Measurements from ENCODE around the gene SRSF11. TPM values are rescaled to one million over a fixed set of nuclear protein-coding genes. Genes with fewer than 3 reads are reported as not detected.

Gene SRSF11
- total and polyA plus RNA-seq, 2 donors (not counting 1 experiment from before 2014, with no cell fraction given): 243 to 333 TPM

- H3K9me3 ChIP-seq (ENCODE audit: control extremely low read depth in 1 of 3, control insufficient read depth in 2 of 3, insufficient read depth in 1 of 3, low read length in 2 of 3): no peaks in the 10 kb centered on the region
- DNase-seq (peak; percentile 20), ATAC-seq (ENCODE audit: low read depth) (no peak)
- no peak overlapping the region for H3K4me2 ChIP-seq (replicated peaks; ENCODE audit: low read depth, low read length, poor library complexity, severe bottlenecking)
- H3K36me3 ChIP-seq (replicated peaks in 1 of 2; ENCODE audit: control extremely low read depth in 1 of 2, control insufficient read depth in 1 of 2, extremely low read depth in 1 of 2, insufficient read depth in 2 of 2, low read length in 1 of 2): no peaks in the 10 kb centered on the region
- no peak overlapping the region for H2AFZ ChIP-seq (ENCODE audit: insufficient read depth, low read depth, low read length, poor library complexity, severe bottlenecking)
- H3K4me3 ChIP-seq (ENCODE audit: control extremely low read depth in 1 of 5, extremely low read depth in 1 of 5, insufficient read depth in 1 of 5, low read depth in 2 of 5, low read length in 4 of 5): no peak overlapping the region
- Mint-ChIP-seq H3K4me3 (no peak overlapping the region), H3K4me1 (peaks cover 50% of the 10 kb centered on the region), H3K27me3 (no peaks in the 10 kb centered on the region), H3K27ac (no peak overlapping the region), H3K9me3 (ENCODE audit: insufficient read depth) (no peaks in the 10 kb centered on the region)
- H4K20me1 ChIP-seq (ENCODE audit: control insufficient read depth, insufficient read depth, low read length, poor library complexity, severe bottlenecking): no peaks in the 10 kb centered on the region
- TF ChIP-seq EZH2 (IDR thresholded peaks at IDR 0.05; ENCODE audit: borderline replicate concordance, insufficient read depth, low read depth, low read length, poor library complexity, severe bottlenecking) (no peak), CTCF (IDR thresholded peaks at IDR 0.05) (no peak)
- peaks cover 18 to 24% of the 10 kb centered on the region in 2 donors for H3K4me1 ChIP-seq (ENCODE audit: control insufficient read depth in 2 of 2, insufficient read depth in 2 of 2, low read length in 2 of 2)
- intact Hi-C loops (cut with micrococcal nuclease): no loop called here
- WGBS (ENCODE audit: insufficient coverage): 86% methylated on average over 1 of the region's 2 CpGs
- H3K9ac ChIP-seq (ENCODE audit: low read length): no peak overlapping the region
- H3K79me2 ChIP-seq (ENCODE audit: control insufficient read depth, insufficient read depth, low read length): peaks cover 89% of the 10 kb centered on the region
- H3K27ac ChIP-seq (ENCODE audit: low read length in 2 of 2): no peak overlapping the region
- CTCF ChIA-PET: no interaction called here
- H3K27me3 ChIP-seq (replicated peaks in 1 of 4; ENCODE audit: control extremely low read depth in 1 of 4, control insufficient read depth in 3 of 4, insufficient read depth in 4 of 4, low read length in 3 of 4): no peaks in the 10 kb centered on the region
- POLR2A ChIA-PET: no interaction called here
These were observed 18.9 kb upstream of the SRSF11 start for GRCh38 chr1:70202173-70202758.

GRCh38 chr1:70204139-70204538 lies 17.0 kb upstream of the SRSF11 start:
- peak overlapping the region in 1 of 5 experiments; percentile 93 for H3K4me3 ChIP-seq (ENCODE audit: control extremely low read depth in 1 of 5, extremely low read depth in 1 of 5, insufficient read depth in 1 of 5, low read depth in 2 of 5, low read length in 4 of 5)
- ChIA-PET POLR2A (no interaction called here), CTCF (interaction anchor here (2.3 kb wide), 1 partner anchor 17 kb away, joined by 12 read pairs; the partner anchor contains the start of gene SRSF11)
- no peaks in the 10 kb centered on the region for H3K27me3 Mint-ChIP-seq
- no peak for TF ChIP-seq EZH2 (IDR thresholded peaks at IDR 0.05; ENCODE audit: borderline replicate concordance, insufficient read depth, low read depth, low read length, poor library complexity, severe bottlenecking)
- no peak for TF ChIP-seq CTCF (IDR thresholded peaks at IDR 0.05)
- no peaks in the 10 kb centered on the region for H3K9me3 ChIP-seq (ENCODE audit: control extremely low read depth in 1 of 3, control insufficient read depth in 2 of 3, insufficient read depth in 1 of 3, low read length in 2 of 3)
- no peaks in the 10 kb centered on the region for H3K9me3 Mint-ChIP-seq (ENCODE audit: insufficient read depth)
- intact Hi-C loops (cut with micrococcal nuclease): no loop called here
- peaks cover 61% of the 10 kb centered on the region for H3K4me1 Mint-ChIP-seq
- peaks cover 18 to 30% of the 10 kb centered on the region in 2 donors for H3K4me1 ChIP-seq (ENCODE audit: control insufficient read depth in 2 of 2, insufficient read depth in 2 of 2, low read length in 2 of 2)
- ATAC-seq (ENCODE audit: low read depth): no peak
- no peaks in the 10 kb centered on the region for H3K27me3 ChIP-seq (replicated peaks in 1 of 4; ENCODE audit: control extremely low read depth in 1 of 4, control insufficient read depth in 3 of 4, insufficient read depth in 4 of 4, low read length in 3 of 4)
- H3K4me2 ChIP-seq (replicated peaks; ENCODE audit: low read depth, low read length, poor library complexity, severe bottlenecking): peak overlapping the region; percentile 80
- no peaks in the 10 kb centered on the region for H4K20me1 ChIP-seq (ENCODE audit: control insufficient read depth, insufficient read depth, low read length, poor library complexity, severe bottlenecking)
- H3K27ac ChIP-seq (ENCODE audit: low read length in 2 of 2): no peak overlapping the region
- DNase-seq: no peak
- no peak overlapping the region for H3K27ac Mint-ChIP-seq
- no peak overlapping the region for H2AFZ ChIP-seq (ENCODE audit: insufficient read depth, low read depth, low read length, poor library complexity, severe bottlenecking)
- peaks cover 89% of the 10 kb centered on the region for H3K79me2 ChIP-seq (ENCODE audit: control insufficient read depth, insufficient read depth, low read length)
- no CpG with 5 or more reads among the region's 1 CpG for WGBS (ENCODE audit: insufficient coverage)
- H3K9ac ChIP-seq (ENCODE audit: low read length): peak overlapping the region; percentile 83
- peak overlapping the region; percentile 98 for H3K4me3 Mint-ChIP-seq
- no peaks in the 10 kb centered on the region for H3K36me3 ChIP-seq (replicated peaks in 1 of 2; ENCODE audit: control extremely low read depth in 1 of 2, control insufficient read depth in 1 of 2, extremely low read depth in 1 of 2, insufficient read depth in 2 of 2, low read length in 1 of 2)
